Measurements from ENCODE around the gene EZR.

Gene EZR

DNA sequence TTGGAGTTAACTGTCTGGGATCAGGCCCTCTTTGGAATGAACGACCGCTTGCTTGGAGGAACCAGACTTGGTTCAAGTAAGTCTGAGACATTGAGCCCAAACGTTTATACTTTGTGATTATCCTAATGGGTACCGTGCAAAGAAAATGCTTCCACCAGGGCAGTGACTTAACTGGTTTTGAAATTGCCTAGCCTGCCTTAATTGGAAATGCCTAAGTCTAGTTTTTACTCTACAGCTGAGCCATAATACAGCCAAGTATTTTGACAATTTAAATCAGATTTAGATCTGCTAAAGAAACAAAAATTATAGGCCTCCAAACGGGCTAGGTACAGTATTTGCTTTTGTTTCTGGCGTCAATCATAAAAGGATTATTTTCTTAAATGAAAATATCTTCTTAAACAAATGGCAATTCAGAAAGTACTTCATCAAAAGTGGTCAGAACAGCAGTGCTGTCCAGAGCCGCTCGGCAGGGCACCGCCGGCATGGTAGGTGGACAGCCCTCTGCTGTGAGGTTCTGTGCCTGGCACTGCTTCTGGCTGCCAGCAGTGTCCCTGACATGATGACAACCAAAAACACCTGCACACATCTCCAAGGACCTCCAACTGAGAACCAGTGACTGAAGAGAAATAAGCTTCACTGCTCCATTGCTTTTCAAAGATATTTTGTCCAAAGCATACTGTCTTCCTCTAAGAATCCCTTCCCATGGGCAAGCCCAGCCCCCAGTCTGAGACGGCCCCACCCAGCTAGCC is 55.6 kb downstream of the EZR start:
- in situ Hi-C loops (cut with MboI; ENCODE audit: low pct_unique_long_range_greater_than_20kb, low sequenced_read_pairs, unreplicated experiment), result no loop called here
- TF ChIP-seq CTCF (IDR thresholded peaks at IDR 0.05; ENCODE audit: extremely low read depth, insufficient read depth, missing control alignments), result no peak
- no peak for DNase-seq (ENCODE audit: low spot score)

DNA sequence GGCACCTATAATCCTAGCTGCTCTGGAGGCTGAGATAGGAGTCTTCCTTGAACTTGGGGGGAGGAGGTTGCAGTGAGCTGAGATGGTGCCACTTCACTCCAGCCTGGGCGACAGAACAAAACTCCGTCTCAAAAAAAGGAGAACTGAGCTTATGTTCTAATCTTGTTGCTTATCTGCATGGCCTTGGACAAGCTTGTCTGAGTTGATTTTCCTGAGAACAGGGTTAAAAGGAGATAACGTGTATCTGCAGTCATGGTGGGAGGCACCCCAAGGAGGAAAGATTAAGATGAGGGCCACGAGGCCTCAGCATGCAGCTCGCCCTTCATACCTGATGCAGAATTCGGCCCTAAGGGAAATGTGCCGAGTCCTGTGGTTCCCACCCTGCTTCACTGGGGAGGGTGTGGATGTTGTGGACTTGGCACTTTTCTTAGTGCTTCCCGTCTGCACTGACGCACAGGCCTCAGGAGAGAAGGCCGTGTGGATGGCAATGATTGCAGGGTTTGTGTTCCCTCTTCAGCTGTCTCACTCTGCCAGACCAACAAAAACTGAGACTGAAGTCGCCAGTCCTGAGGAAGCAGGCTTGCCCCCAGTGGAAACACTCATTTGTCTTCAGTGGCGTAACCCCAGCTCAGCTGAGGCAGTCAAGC is 56.3 kb downstream of the EZR start:
- DNase-seq (ENCODE audit: low spot score), result no peak
- no peak for TF ChIP-seq CTCF (IDR thresholded peaks at IDR 0.05; ENCODE audit: extremely low read depth, insufficient read depth, missing control alignments)

DNA sequence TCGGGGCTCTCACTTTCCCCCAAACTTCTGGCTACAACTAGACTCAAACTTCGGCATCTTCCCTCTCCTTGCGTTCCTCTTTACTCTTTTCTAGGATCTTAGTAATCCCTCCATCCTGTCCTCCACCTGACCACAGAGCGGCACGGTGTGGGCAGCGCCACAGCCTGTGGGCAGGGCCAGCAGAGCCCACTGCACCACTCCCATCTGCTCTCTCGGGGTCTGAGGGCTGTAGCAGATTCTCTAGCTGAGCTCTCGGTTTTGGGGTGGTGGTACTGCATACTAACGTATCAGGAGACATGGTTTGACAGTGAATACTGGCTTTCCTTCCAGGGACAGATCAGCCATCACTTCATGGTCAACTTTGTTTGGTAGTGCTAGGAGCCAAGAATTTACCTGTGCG is 57.4 kb downstream of the EZR start:
- TF ChIP-seq CTCF (IDR thresholded peaks at IDR 0.05; ENCODE audit: extremely low read depth, insufficient read depth, missing control alignments), result no peak
- no peak for DNase-seq (ENCODE audit: low spot score)
- in situ Hi-C loops (cut with MboI; ENCODE audit: low pct_unique_long_range_greater_than_20kb, low sequenced_read_pairs, unreplicated experiment), result no loop called here

More for the DNA sequence above, 56.3 kb downstream of the EZR start:
- in situ Hi-C loops (cut with MboI; ENCODE audit: low pct_unique_long_range_greater_than_20kb, low sequenced_read_pairs, unreplicated experiment), result no loop called here

DNA sequence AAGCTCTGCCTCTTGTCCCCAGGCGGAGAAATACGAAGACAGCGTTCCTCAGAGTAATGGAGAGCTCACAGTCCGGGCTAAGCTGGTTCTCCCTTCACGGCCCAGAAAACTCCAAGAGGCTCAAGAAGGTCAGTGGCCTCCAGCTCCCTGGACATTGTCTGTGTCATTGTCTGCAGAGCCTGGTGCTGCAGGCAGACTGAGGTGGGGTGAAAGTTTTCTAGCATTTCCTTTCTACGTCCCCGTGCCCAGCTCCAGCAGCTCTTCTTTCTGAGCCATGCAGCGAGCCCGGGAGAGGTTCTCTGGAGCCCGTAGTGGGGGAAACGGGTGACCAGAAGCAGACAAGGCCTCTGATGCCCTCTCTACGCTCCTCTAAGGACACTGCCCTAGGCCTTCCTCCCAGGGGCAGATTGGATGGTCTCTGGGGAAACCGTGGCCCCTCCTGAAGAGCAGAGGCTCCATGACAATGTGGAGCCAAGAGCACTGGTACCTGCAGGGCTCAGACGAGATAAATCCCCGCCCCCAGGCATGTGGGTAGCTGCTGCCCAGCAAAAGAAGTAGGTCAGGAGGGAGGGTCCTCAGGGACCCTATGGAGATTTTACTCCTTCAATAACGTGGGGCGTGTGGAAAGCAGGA is 58.4 kb downstream of the EZR start:
- DNase-seq (ENCODE audit: low spot score), result no peak
- TF ChIP-seq CTCF (IDR thresholded peaks at IDR 0.05; ENCODE audit: extremely low read depth, insufficient read depth, missing control alignments), result no peak
- in situ Hi-C loops (cut with MboI; ENCODE audit: low pct_unique_long_range_greater_than_20kb, low sequenced_read_pairs, unreplicated experiment), result no loop called here

- no peak for TF ChIP-seq CTCF (IDR thresholded peaks at IDR 0.05; ENCODE audit: extremely low read depth, insufficient read depth, missing control alignments)
- in situ Hi-C loops (cut with MboI; ENCODE audit: low pct_unique_long_range_greater_than_20kb, low sequenced_read_pairs, unreplicated experiment), result no loop called here
- no peak for DNase-seq (ENCODE audit: low spot score)
Measured at GRCh38 chr6:158759966-158760617, 59.1 kb downstream of the EZR start.

DNA sequence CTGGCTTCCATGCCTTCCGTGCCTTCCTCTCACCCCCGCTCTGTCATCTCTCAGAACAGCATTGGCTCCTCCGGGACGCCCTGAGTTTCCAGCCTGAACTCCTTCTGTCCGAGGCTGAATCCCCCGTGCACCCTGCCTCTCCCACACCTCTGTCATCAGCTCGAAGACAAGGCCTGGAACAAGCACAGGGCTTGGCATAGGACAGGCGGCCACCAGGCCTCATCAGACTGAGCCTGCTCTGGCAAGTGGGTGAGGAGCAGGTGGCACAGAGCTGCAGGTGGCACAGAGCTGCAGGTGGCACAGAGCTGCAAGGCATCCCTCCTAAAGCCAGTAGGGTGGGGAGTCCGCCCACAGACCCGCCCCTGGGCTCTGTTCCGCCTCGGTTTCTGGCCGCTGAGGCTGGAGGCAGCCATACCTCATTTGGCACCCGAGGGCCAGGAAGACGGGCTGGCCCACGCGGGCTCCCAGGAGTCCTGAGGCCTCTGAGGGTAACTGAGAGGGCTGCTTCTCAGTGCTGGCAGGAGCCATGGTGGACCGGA is 60.2 kb downstream of the EZR start:
- no peak for DNase-seq (ENCODE audit: low spot score)
- in situ Hi-C loops (cut with MboI; ENCODE audit: low pct_unique_long_range_greater_than_20kb, low sequenced_read_pairs, unreplicated experiment), result no loop called here
- TF ChIP-seq CTCF (IDR thresholded peaks at IDR 0.05; ENCODE audit: extremely low read depth, insufficient read depth, missing control alignments), result no peak
